Right renal pelvis (tissue), 4 donors: ENCODE data around the gene SLC28A3. TPM values are rescaled to one million over a fixed set of nuclear protein-coding genes. Genes with fewer than 3 reads are reported as not detected.

Experiments used
- DNase-seq, 4 donors: peaks; one replicate each; pipeline ENCODE4 v3.0.0-alpha.2; 2013; ENCODE audit warnings: low read depth in 4 of 4, low spot score in 3 of 4, missing footprints in 1 of 4
- polyA plus RNA-seq, 4 donors: library from polyadenylated mRNA; unstranded; fragments of 120-200 nt; gene quantifications; one replicate each; pipeline ENCODE4 v1.2.1, GENCODE V29; 2013; ENCODE audit not compliant: insufficient read length in 4 of 4

Gene SLC28A3
- polyA plus RNA-seq, 4 donors = 0.07 to 0.12 (median 0.10) TPM; not detected in 1

DNA sequence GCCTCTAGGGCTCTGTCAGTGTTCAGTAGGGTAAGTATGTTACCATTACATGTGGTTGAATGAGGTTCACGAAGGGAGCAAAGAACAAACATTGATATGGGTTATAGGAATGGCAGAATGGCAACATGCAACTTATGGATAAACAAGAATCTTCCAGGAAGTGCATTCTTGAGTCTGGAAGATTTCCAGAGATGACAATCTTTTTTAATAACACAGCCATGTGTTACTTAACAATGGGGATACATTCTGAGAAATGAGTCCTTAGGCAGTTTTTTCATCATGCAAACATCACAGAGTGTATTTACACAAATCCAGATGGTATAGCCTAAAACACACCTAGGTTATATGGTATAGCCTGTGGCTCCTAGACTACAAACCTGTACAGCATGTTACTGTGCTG is 9.1 kb upstream of the SLC28A3 start:
- no peak for DNase-seq

DNA sequence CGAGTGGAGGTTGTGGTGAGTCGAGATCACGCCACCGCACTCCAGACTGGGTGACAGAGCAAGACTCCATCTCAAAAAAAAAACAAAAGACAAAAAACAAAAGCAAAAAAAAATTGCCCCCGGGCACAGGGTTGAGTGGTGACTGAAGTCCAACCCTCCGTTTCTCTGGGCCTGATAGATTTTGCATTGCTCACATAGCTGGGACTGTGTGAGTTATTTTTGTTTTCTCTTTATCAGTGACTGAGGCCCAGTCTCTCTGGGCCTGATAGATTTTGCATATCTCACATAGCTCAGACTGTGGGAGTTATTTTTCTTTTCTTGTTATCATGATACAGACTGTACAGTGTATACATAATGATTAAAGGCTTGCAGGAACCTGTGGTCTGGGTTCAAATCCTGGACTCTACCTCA is 2.6 kb upstream of the SLC28A3 start:
- DNase-seq = no peak

DNA sequence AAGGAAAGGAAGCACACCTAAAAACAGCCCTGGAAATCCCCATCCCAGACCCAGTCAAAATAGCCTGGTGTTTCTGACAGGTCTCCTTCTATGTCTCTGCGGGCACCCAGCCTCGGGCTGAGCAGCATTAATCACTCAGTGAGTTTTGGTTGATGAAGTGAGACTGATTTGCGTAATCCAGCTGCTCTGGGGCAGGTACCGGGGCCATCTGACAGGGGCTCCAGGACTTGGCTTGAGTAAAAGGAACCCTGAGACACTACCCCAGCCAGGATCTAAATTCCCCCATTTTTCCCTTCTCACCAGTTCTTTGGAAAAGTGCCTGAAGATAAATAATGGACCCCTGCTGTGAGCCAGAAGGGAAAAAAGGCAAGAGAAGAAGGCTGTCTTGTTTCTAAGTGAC is 596 bp downstream of the SLC28A3 start:
- no peak for DNase-seq

DNA sequence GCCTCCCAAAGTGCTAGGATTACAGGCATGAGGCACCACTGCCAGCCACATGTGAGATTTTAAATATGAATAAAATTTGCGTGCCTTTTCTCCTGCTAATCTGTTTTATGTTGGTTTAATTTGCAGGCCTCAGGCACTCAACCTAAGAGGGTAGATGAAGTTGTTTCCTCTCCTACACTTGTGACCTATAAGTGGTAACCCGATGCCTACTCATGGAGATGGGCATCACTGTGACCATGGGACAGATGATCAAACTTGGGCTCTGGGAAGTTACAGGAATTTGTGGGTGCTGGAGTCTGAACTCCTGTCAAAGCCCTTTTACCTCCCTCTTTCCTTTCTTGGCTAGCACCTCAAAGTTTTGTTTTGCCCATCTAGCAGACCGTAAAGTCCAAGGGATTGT is 1.1 kb downstream of the SLC28A3 start:
- no peak for DNase-seq

DNA sequence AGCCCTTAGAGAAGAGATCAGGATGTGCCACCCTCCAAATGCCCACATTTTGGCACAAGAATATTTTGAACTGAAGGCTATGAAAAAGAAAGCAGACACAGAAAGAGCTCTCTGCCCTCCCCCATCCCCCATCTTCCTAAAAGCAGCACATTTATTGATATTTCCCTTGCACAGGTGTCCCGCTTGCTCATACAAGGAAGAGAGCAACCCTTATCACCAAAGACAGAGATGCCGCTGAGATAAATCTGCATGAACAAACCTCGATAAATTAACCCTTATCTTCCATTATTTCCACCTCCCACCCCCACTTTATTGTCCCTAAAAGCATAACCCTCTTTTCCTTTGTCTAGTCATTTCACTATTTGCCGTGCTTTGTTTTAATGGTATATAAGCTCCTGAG is 1.8 kb downstream of the SLC28A3 start:
- DNase-seq = no peak

DNA sequence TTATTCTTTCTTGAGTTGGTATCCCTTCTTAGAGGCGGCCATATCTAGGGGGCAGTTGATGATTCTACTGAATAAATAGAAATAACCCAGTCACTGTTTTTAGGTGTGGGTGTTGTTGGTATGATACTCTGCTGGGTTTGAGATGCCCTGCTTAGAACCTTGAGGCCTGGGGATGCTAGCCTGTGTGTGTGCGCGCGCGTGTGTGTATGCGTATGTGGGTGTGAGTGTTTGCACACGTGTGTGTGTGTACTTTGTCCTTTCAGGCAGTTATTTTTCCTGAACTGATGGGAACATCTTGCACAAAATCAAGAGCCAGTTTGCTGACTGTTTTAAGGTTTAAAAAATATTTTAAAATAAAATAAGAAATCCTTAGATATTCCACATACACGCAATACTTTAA is 3.3 kb downstream of the SLC28A3 start:
- no peak for DNase-seq

DNA sequence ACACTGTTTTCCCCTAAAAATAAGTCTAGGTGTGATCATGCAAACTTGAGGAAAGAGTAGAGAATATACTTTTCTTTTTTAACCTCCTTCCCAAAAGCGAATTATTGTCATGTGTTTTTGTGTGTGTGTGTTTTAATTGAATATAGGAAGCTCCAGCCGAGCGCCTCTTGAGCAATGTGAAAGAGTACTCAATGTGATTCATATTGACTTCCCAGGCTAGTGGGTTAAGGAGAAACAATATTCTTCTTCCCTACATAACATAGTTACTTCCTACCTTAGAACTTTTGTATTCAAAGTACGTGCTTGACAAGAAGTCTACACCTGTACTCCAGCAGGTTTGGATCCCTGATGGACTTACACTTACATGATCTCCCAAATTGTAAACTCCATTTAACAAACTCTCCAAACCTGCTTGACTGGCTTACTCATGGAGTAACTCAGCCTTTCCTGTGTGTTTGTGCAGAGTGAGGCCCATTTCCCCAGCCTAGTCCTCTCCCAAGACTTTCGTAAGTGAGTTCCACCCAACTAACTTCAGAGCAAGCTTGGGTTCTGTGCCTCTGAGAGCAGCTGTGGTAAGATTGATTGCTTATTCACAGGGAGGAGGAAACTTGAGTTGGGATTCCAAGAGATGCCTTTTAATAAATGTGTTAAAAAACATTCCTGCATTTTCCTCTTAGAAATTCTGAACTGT is 9.3 kb downstream of the SLC28A3 start:
- DNase-seq = peak in 1 of 4 donors; percentile 35

DNA sequence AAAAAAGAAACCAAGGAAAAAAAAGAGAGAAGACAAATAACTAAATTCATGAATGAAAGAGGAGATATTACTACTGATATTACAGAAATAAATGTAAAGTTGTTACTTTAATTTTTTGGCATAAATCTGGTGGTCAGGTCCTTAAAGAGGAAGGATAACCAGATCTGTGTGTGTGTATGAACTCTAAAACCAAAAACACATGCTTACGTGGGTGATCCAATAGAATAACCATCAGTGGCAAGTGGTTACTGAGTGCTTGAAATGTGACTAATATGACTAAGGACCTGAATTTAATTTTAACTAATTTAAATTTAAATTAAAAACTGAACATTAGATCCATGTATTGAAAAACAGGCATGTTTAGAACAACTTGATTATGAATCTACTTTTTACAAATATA is 10.3 kb downstream of the SLC28A3 start:
- DNase-seq = no peak

DNA sequence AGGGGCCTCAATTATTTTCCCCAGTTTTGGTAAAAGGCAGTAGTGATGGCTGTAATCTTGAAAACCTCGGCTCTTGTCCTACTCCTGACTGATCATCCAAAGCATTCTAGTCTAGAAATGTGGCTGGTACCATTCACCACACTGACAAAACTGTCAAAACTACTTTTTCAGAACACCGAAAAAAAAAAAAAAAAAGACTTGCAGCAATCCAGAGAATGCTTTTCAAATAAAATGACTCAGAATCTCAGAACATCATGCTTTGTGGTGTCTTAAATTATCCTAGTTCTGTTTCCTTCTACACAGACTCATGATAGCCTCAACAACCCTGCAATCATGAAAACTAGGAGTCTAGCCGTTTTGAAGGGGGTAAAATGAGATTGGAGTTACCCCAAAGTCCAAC is 13.4 kb downstream of the SLC28A3 start:
- no peak for DNase-seq

DNA sequence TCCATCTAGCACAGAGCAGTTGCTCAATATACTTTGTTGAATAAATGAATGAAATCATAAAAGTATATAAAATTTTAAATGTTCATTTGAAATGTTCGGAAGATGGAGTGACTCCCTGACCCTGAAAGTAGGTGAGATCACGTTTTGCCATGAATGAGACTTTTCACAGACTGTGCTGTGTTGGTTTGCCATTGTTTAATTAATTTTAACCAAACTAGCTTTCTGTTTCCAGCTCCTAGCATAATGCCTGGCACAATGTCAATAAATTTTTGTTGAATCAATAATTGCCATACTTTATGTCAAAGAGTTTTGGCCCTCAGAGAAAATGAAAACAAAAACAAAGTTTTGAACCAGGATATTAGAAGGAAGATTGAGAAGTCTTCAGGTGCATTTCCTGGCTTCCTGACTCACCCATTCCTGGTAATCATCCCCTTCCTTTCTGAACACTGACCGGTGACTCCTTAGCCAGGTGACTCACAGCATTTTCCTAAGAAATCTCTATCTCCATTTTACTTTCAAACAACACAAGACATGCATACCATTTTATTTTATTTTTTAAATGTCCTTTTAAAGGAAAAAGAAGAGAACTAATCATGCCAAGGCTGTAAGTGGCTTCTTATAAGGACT is 15.1 kb downstream of the SLC28A3 start:
- DNase-seq = no peak

DNA sequence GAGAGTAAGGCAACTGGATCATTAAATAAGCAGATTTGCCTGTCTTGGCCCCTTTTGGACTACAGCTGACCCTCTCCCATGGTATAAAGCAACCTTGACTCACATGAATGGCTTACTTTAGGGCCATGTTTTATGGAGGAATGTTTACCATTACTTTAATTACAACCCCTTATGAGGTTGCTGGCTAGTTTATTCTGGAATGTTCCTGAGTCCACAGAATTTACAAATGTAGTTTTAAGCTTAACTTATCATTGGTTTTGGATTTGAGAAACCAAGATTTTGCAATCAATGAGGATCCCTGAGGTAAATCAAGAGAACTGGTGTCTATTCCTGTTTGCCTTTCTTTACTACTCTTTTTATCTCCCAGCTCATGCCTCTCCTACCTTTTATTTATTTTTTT is 15.7 kb downstream of the SLC28A3 start:
- no peak for DNase-seq

DNA sequence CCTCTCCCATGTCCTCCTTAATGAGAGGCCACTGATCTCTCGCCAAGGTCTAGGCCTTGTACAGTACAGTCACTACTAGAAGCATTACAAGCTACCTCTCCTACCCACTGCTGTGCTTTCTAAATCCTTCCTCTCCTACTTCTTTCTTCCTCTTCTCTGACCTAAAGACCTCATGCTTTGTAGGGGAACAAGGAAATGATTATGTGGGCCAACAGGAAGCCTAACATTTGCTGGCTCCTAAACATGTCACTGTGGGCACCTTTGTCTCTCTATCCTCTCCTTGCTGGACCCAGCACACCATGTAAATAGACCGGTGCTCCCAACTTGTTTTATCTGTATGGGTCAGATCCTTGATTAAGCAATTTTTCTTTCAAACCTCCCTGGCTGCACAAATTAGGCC is 16.7 kb downstream of the SLC28A3 start:
- DNase-seq = no peak

DNA sequence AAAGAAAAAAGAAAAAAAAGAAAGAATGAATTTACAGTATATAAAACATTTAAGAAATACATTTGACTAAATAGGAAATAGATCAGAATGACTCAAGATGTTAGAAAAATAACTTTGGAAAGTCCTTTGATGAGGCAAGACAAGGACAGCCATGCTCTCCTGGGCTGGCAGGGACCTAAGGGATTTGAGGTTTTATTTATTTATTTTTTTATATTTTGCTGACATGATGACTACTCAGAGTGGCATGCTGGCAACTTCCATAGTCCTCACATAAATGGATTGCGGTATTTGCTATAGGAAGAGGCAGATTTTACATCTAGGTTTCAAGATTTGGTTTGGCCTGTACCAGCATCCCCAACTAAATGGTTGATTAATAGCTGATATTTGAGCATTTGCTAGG is 17.7 kb downstream of the SLC28A3 start:
- DNase-seq = no peak

DNA sequence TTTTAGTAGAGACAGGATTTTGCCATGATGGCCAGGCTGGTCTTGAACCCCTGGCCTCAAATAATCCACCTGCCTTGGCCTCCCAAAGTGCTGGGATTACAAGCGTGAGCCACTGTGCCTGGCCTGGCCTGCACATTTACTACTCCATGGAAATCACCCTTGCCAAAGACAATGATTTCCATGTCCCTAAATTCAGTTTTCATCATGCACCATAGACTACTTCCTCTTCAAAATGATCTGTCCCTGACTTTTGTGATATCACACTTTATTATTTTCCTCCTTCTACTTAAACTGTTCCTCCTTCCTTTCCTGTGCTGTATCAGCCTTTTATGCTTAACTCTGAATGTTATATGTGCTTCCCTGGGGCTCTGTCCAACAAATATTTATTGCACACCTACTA is 20.3 kb downstream of the SLC28A3 start:
- DNase-seq = no peak

DNA sequence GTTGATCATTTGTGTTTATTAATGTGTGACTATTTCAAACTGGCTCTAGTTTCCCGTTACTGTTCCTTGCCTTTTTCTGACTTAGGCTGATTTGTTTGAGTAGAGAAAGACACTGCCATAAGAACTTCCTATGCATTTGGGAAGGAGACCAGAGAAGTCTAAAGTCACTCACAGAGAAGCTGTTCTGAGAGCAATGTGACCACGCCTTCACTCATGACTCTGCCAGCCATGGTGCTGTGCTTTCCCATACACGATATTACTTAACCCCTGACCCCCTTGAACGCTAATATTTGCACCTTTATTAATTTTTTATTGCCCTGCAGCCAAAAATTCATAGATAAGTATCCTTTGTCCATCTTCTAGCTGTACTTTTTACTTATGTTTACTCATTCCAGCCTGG is 20.9 kb downstream of the SLC28A3 start:
- DNase-seq = no peak

DNA sequence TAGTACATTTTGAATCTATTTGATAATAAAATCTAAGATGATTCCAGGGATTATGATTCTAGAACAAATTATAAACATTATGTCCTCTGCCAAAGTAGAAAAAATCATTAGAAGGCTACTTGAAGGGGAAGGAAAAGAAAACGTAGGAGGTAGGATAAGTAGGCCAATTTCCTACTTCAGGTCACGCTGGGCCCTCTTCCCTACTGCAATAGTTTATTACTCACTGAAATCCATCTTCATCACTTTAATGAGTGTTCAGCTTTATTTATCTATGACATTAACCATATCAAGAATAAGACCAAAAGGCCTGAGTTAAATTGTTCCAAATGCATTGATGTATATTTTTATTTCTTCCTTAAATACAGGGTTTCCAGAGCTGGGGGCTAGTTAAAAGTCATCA is 21.6 kb downstream of the SLC28A3 start:
- peak in 1 of 4 donors; percentile 18 for DNase-seq

DNA sequence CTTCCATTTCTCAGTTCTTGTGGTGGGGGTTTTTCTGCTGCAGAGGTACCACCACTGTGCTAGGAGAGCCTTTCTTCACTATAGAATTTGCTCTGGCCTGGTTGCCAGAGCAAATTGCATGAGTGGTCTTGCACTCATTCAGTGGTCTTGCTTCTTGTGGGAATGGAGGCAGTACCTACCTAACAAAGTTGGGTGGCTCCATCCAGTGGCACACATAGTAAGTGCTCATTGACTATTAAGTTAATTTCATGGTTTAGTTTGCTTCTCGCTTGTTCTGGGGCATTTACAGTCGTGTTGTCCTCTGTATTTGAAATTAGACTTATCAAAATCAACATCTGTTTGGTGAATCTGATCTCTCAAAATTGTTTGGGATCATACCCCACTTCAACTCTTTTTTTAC is 23.0 kb downstream of the SLC28A3 start:
- no peak for DNase-seq

DNA sequence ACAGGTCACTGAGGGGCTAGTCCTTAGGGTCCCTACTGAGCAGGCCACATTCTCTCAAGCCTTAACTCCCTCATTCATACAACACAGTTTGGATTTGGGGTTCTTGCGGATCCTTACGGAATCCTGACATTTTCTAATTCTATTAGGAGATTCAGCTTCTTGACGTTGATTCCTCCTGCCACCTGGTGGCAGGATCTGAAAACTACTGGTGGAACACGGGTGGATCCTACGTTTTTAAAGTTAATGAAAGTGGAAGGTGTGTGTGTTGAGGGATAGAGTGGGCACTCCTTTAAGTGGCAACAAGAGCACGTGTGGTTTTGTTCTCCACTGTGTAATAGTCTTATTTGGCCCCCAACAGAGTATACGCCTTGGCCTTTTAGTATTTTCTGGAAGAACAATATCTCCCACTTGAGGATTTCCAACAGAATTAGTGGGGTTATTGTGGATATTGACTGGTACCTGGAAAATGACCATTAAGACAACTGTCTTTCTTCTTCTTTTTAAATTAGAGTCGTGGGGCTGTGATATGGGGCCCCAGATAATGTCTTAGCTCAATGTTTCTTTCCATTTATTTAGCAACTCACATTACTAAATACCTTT is 25.2 kb downstream of the SLC28A3 start:
- DNase-seq = peak in 3 of 4 donors; percentile 54 to 61 (median 59)

DNA sequence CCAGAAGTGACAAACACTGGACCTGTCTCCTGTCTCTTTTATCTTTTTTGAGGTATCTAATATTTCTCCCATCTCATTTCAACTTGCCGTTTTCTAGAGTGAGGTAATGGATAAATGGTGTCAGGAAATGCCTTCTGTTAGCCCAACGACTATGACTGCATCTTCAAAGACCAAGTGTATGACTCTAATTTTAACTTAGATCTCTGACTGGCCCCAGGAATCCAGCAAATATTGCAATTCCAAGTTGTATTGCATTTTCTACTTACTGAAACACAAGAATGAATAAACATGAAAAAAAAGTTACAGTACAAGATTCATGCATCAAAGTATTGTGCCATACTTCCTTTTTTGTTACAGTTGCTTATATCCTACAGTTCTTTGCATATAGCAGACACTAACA is 26.3 kb downstream of the SLC28A3 start:
- no peak for DNase-seq

DNA sequence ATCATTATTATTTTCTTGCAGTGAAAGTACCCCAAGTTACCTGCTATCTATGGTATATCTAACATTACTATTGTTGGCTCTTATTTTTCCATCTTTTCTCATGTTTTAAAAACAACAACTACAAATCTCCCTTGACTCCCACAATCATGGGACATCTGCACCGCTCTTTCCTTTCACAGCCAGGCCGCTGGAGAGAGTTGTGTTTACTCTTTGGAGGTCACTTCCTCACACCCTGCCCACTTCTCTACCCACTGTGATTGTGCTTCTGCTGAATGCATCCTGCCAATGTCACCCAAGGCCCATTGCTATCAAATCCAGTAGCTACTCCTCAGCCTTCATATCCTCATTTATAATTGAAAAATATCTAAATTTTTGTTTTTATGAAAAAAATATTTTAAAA is 29.7 kb downstream of the SLC28A3 start:
- DNase-seq = no peak

DNA sequence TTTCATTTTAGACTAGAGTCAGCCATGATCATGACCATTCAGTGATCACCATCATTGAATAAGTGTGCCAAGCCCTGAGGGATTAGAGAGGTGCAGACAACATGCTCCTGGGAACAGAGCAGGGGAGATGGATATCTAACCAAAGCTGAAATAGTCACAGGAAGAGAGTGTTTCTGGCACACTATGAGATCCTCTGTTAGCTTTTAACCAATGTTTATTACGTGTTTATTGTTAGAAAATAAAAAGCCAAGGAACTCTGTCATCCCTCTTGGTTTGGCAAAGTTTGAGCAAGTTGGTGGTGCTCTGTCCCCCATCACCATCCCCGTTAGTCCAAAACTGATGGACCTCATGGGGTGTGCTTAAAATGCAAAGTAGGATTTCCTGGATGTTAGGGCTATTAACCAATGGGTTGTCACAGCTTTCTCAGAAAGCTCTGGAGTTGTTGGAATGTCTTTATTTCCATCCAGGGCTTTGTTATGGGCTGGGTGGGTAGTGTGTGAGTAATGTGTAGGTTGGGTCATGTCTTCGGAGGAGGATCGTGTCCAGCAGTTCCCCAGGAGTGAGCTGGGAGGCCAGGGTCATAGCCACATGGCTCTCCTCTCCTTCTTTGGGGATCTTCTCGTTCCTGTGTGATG is 34.9 kb downstream of the SLC28A3 start:
- no peak for DNase-seq

DNA sequence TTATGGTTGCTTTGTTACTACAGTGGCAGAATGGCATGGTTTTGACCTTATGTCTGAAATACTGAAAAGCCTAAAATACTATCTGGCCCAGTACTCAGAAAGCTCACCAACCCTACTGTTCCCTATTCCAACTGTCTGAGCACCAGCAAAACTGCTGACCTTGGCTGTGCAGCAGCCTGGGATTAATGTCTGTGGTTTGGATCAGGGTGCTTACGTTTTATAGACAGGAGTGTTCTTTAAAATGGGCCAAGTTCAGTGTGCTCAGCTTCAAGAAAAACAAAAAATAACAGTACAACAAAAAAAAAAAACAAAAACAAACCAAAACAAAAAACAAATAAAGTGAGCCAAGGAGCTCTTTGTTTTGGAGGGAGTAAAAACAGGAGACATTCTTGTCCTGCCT is 36.4 kb downstream of the SLC28A3 start:
- no peak for DNase-seq
